Activated T-cell treated with anti-CD3 and anti-CD28 coated beads, Interleukin-2, amount 50 U/mL, for 4 hours (primary cell): ENCODE data around the gene DEPDC5. TPM values are rescaled to one million over a fixed set of nuclear protein-coding genes. Genes with fewer than 3 reads are reported as not detected.

Experiments
- ATAC-seq, 2 donors: fragments of 200-7000 bp; cut with Tn5 transposase; one replicate each; pipeline ENCODE4 v1.10.0; 2021
- DNase-seq: peaks from one replicate; pipeline ENCODE4 v3.0.0-alpha.2; 2020
- H3K27me3 Mint-ChIP-seq: one replicate; pipeline ENCODE4 v1.8.0; 2021; ENCODE audit warnings: low read depth, mixed read lengths
- H3K36me3 Mint-ChIP-seq: one replicate; pipeline ENCODE4 v1.8.0; 2022; ENCODE audit warnings: mixed read lengths; ENCODE audit not compliant: insufficient read depth
- H3K4me1 Mint-ChIP-seq: one replicate; pipeline ENCODE4 v1.8.0; 2021; ENCODE audit warnings: low read depth, mixed read lengths
- H3K4me3 Mint-ChIP-seq: one replicate; pipeline ENCODE4 v1.8.0; 2021; ENCODE audit warnings: mild to moderate bottlenecking, moderate library complexity, mixed read lengths
- H3K9me3 Mint-ChIP-seq: one replicate; pipeline ENCODE4 v1.8.0; 2021; ENCODE audit warnings: mixed read lengths
- total RNA-seq, 3 donors: library from RNA; stranded (reverse); gene quantifications; one replicate each; pipeline ENCODE4 v1.2.1, GENCODE V29; 2021

The DEPDC5 gene
- total RNA-seq, 3 donors from 2014 or later = 26.2 to 27.4 (median 27.0) TPM

- H3K36me3 Mint-ChIP-seq = peaks cover 24% of the 10 kb centered on the region
- H3K4me1 Mint-ChIP-seq = no peaks in the 10 kb centered on the region
- no peak for DNase-seq
- no peak for ATAC-seq
- no peaks in the 10 kb centered on the region for H3K9me3 Mint-ChIP-seq
- no peaks in the 10 kb centered on the region for H3K27me3 Mint-ChIP-seq
- no peak overlapping the region for H3K4me3 Mint-ChIP-seq
Observed at GRCh38 chr22:31867386-31868153, 113.8 kb downstream of the DEPDC5 start.

- ATAC-seq (no peak), DNase-seq (no peak)
- Mint-ChIP-seq H3K27me3 (no peaks in the 10 kb centered on the region), H3K9me3 (no peaks in the 10 kb centered on the region), H3K4me3 (no peak overlapping the region), H3K4me1 (no peaks in the 10 kb centered on the region), H3K36me3 (peaks cover 34% of the 10 kb centered on the region)
Observed at GRCh38 chr22:31869739-31870138, 115.9 kb downstream of the DEPDC5 start.

DNA sequence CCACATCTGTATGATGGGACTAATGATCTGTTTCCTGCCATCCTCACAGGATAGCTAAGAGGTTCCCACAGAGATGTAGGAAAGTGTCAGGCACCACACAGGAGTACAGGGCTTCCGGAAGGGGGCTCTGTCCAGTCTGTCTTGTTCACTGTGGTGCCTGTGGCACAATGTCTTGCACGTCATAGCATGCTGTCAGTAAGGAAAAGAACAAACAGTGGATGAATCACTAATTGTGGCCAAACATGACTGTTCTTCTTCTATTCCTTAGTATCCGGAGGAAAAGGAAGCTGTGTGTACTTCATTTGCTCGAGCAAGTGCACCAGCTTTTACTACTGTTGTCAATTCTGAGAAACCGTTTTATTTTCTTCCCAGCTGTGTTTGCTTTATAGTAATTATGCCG, 117.1 kb downstream of the DEPDC5 start:
- Mint-ChIP-seq H3K36me3 (peaks cover 36% of the 10 kb centered on the region), H3K27me3 (no peaks in the 10 kb centered on the region), H3K4me1 (peaks cover under 1% of the 10 kb centered on the region), H3K4me3 (no peak overlapping the region), H3K9me3 (no peaks in the 10 kb centered on the region)
- ATAC-seq (no peak), DNase-seq (no peak)

- peaks cover 3% of the 10 kb centered on the region for H3K4me1 Mint-ChIP-seq
- H3K27me3 Mint-ChIP-seq = no peaks in the 10 kb centered on the region
- peaks cover 36% of the 10 kb centered on the region for H3K36me3 Mint-ChIP-seq
- H3K4me3 Mint-ChIP-seq = no peak overlapping the region
- no peaks in the 10 kb centered on the region for H3K9me3 Mint-ChIP-seq
- no peak for ATAC-seq
- no peak for DNase-seq
Observed at GRCh38 chr22:31871480-31871879, 117.7 kb downstream of the DEPDC5 start.

DNA sequence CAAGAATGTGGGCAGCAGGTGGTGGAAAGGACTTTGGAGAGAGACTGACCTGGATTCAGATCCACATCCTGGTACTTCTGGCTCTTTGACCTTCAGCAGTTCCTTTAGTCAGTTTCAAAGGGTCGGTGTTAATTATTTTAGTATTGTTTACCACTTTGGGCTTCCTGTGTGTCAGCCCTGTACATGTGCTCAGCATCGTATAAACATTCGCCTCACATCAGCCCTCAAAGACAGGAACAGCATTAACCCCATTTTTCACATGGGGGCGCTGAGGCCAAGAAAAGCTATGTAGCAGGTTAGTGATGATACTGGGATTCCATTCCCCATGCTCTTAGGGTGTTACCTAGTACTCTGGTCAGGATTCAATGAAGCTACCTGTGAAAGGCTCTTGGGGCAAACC, 118.4 kb downstream of the DEPDC5 start:
- peaks cover 3% of the 10 kb centered on the region for H3K4me1 Mint-ChIP-seq
- no peak for ATAC-seq
- no peaks in the 10 kb centered on the region for H3K27me3 Mint-ChIP-seq
- H3K36me3 Mint-ChIP-seq = peaks cover 32% of the 10 kb centered on the region
- no peak for DNase-seq
- H3K4me3 Mint-ChIP-seq = no peak overlapping the region
- no peaks in the 10 kb centered on the region for H3K9me3 Mint-ChIP-seq

- no peaks in the 10 kb centered on the region for H3K9me3 Mint-ChIP-seq
- H3K4me3 Mint-ChIP-seq = no peak overlapping the region
- no peak for ATAC-seq
- no peaks in the 10 kb centered on the region for H3K27me3 Mint-ChIP-seq
- H3K4me1 Mint-ChIP-seq = peaks cover 3% of the 10 kb centered on the region
- peaks cover 39% of the 10 kb centered on the region for H3K36me3 Mint-ChIP-seq
- no peak for DNase-seq
Observed at GRCh38 chr22:31874821-31875220, 121.0 kb downstream of the DEPDC5 start.

- ATAC-seq (no peak), DNase-seq (no peak)
- Mint-ChIP-seq H3K27me3 (no peaks in the 10 kb centered on the region), H3K9me3 (no peaks in the 10 kb centered on the region), H3K4me1 (peaks cover 3% of the 10 kb centered on the region), H3K4me3 (no peak overlapping the region), H3K36me3 (peaks cover 29% of the 10 kb centered on the region)
Observed at GRCh38 chr22:31876156-31876920, 122.5 kb downstream of the DEPDC5 start.

DNA sequence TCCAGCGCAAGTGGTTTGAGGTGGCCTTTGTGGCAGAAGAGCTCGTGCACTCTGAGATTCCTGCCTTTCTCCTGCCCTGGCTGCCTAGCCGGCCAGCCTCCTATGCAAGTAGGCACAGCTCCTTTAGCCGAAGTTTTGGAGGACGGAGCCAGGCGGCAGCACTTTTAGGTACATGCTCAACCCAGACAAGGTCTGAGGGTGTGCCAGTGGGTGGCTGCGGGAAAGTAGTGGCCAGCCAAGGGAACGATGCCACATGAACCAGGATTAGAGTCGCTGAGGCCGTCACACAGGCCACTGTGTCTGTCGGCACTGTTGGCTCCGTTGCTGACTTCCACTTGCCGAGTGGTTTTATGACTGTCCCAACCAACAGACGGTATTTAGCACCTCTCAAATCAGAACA, 125.8 kb downstream of the DEPDC5 start:
- Mint-ChIP-seq H3K4me3 (no peak overlapping the region), H3K4me1 (peaks cover 3% of the 10 kb centered on the region), H3K9me3 (no peaks in the 10 kb centered on the region), H3K27me3 (no peaks in the 10 kb centered on the region), H3K36me3 (peaks cover 23% of the 10 kb centered on the region)
- no peak for DNase-seq
- ATAC-seq = no peak

DNA sequence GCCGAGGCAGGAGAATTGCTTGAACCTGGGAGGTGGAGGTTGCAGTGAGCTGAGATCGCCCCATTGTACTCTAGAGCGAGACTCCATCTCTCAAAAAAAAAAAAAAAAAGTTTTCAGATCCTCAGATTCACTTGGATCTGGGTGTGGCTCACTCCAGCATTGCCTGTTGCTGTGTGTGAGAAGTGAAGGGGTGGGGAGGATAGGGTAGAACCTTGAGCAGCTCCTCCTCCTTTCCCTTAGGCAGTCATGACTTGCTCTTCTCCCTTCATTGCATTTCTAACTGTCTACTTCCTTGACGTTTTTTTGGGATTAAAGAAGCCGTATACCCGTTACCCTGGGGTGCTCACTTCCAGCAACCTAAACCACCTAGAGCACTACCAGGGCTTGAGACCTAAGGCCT, 127.4 kb downstream of the DEPDC5 start:
- peaks cover 26% of the 10 kb centered on the region for H3K36me3 Mint-ChIP-seq
- ATAC-seq = no peak
- no peaks in the 10 kb centered on the region for H3K4me1 Mint-ChIP-seq

DNA sequence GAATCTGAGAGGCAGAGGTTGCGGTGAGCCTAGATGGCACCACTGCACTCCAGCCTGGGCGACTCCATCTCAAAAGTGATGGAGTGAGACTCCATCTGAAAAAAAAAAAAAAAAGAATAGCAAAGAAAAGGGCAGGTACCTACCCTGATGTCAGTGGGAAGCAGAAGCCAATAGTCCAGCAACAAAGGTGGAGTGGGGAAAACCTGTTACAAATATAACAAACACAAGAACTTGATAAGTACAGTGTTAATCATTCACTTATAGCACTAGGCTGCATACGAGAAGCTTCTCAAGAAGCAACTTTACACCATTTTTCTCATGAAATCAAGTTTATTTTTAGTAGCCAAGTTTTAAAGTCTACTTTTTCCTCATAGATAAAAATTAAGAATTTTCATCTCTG, 128.0 kb downstream of the DEPDC5 start:
- no peak overlapping the region for H3K4me3 Mint-ChIP-seq
- no peak for ATAC-seq
- no peaks in the 10 kb centered on the region for H3K4me1 Mint-ChIP-seq
- H3K9me3 Mint-ChIP-seq = no peaks in the 10 kb centered on the region
- peaks cover 26% of the 10 kb centered on the region for H3K36me3 Mint-ChIP-seq
- no peak for DNase-seq
- no peaks in the 10 kb centered on the region for H3K27me3 Mint-ChIP-seq

More for the DNA sequence above, 127.4 kb downstream of the DEPDC5 start:
- DNase-seq = no peak
- Mint-ChIP-seq H3K4me3 (no peak overlapping the region), H3K27me3 (no peaks in the 10 kb centered on the region), H3K9me3 (no peaks in the 10 kb centered on the region)

DNA sequence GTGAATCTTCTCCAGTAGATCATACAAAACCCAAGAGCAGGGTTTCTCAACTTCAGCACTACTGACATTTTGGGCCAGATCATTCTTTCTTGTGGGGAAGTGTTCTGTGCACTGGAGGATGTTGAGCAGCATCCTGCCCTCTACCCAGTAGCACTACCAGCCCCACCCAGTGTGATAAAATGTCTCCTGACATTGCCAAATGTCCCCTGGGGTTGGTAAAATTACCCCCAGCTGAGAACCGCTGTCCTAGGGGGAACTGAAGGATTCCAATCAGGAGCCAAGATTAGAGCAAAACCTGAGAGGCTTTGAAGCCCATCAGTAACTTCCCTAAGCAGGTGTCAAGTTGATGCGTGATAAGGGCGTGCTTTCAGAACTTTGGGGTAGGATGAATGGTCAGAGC, 129.2 kb downstream of the DEPDC5 start:
- Mint-ChIP-seq H3K9me3 (no peaks in the 10 kb centered on the region), H3K4me3 (no peak overlapping the region), H3K36me3 (peaks cover 26% of the 10 kb centered on the region), H3K4me1 (no peaks in the 10 kb centered on the region), H3K27me3 (no peaks in the 10 kb centered on the region)
- DNase-seq (no peak), ATAC-seq (no peak)

DNA sequence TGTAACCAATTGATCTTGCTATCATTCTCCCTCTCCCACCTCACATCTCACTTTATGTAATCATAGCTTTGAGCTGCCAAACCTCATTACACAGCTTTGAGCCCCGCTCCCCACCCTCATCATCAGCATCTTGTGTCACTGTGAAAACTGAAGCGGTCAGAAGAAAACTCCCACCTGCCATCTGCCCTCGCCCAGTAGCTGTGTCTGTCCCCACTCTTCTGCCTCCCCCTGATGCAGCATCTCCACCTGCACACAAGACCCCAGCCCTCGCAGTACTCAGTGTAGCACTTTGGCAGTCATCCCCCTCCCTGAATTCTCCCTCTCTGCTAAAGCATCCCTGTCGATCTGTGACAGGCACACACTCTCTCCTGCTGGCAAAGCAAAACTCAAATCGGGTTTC, 130.2 kb downstream of the DEPDC5 start:
- peaks cover 25% of the 10 kb centered on the region for H3K36me3 Mint-ChIP-seq
- DNase-seq = no peak
- no peaks in the 10 kb centered on the region for H3K9me3 Mint-ChIP-seq
- H3K4me3 Mint-ChIP-seq = no peak overlapping the region
- no peaks in the 10 kb centered on the region for H3K4me1 Mint-ChIP-seq
- ATAC-seq = no peak
- H3K27me3 Mint-ChIP-seq = no peaks in the 10 kb centered on the region

- no peak for DNase-seq
- peaks cover 19% of the 10 kb centered on the region for H3K36me3 Mint-ChIP-seq
- no peak for ATAC-seq
- H3K9me3 Mint-ChIP-seq = no peaks in the 10 kb centered on the region
- H3K4me3 Mint-ChIP-seq = no peak overlapping the region
- H3K27me3 Mint-ChIP-seq = no peaks in the 10 kb centered on the region
- H3K4me1 Mint-ChIP-seq = no peaks in the 10 kb centered on the region
Observed at GRCh38 chr22:31891366-31892079, 137.7 kb downstream of the DEPDC5 start.

- H3K9me3 Mint-ChIP-seq = no peaks in the 10 kb centered on the region
- DNase-seq (no peak), ATAC-seq (no peak)
- peaks cover 20% of the 10 kb centered on the region for H3K36me3 Mint-ChIP-seq
- H3K4me3 Mint-ChIP-seq = no peak overlapping the region
- no peaks in the 10 kb centered on the region for H3K27me3 Mint-ChIP-seq
- H3K4me1 Mint-ChIP-seq = no peaks in the 10 kb centered on the region
Observed at GRCh38 chr22:31892080-31892433, 138.2 kb downstream of the DEPDC5 start.
